SK-N-SH treated with all-trans-retinoic acid at 6 μM for 48 hours (cell line): ENCODE results near the gene NIPA2.

Source experiments
- ATAC-seq: fragments of 200-7000 bp; cut with Tn5 transposase; 3 replicates; pipeline ENCODE4 v1.9.1; 2020; ENCODE audit warnings: mild to moderate bottlenecking, moderate library complexity
- ARNTL ChIP-seq: fragments of 450-650 bp; formaldehyde crosslinking; IDR thresholded peaks from 2 replicates; pipeline ENCODE4 v1.5.0; 2020; ENCODE audit warnings: low read depth, mild to moderate bottlenecking, moderate library complexity, borderline replicate concordance
- BACH2 ChIP-seq: fragments of 250-450 bp; sonication (Bioruptor Pico); IDR thresholded peaks from 2 replicates; pipeline ENCODE4 v1.9.0; 2021; ENCODE audit warnings: mild to moderate bottlenecking, borderline replicate concordance
- ESRRG ChIP-seq: fragments of 250-450 bp; sonication (Bioruptor Pico); IDR thresholded peaks from 2 replicates; pipeline ENCODE4 v1.6.1; 2021; ENCODE audit warnings: mild to moderate bottlenecking
- GLIS3 ChIP-seq: fragments of 250-450 bp; sonication (Bioruptor Pico); IDR thresholded peaks from 2 replicates; pipeline ENCODE4 v1.5.0; 2020; ENCODE audit warnings: mild to moderate bottlenecking, moderate library complexity
- ISL1 ChIP-seq: fragments of 250-450 bp; sonication (Bioruptor Pico); IDR thresholded peaks from 2 replicates; pipeline ENCODE4 v2.1.2; 2022; ENCODE audit warnings: mild to moderate bottlenecking, moderate library complexity
- OSR1 ChIP-seq: fragments of 250-450 bp; sonication (Bioruptor Pico); IDR thresholded peaks from 2 replicates; pipeline ENCODE4 v1.8.0; 2022; ENCODE audit warnings: moderate library complexity, mild to moderate bottlenecking, inconsistent platforms
- PPARA ChIP-seq: fragments of 250-450 bp; sonication (Bioruptor Pico); IDR thresholded peaks from 2 replicates; pipeline ENCODE4 v1.5.0; 2020; ENCODE audit warnings: mild to moderate bottlenecking, borderline replicate concordance
- RARB ChIP-seq: fragments of 250-450 bp; sonication (Bioruptor Pico); IDR thresholded peaks from 2 replicates; pipeline ENCODE4 v1.8.0; 2021; ENCODE audit warnings: mild to moderate bottlenecking, moderate library complexity
- SNAI2 ChIP-seq: fragments of 250-450 bp; sonication (Bioruptor Pico); IDR thresholded peaks from 2 replicates; pipeline ENCODE4 v1.5.0; 2020; ENCODE audit warnings: mild to moderate bottlenecking, moderate library complexity
- TCF4 ChIP-seq: fragments of 250-450 bp; sonication (Bioruptor Pico); IDR thresholded peaks from 2 replicates; pipeline ENCODE4 v1.8.0; 2021; ENCODE audit warnings: mild to moderate bottlenecking, moderate library complexity, borderline replicate concordance
- TOX ChIP-seq: fragments of 250-450 bp; sonication (Bioruptor Pico); IDR thresholded peaks from 2 replicates; pipeline ENCODE4 v1.8.0; 2021; ENCODE audit warnings: mild to moderate bottlenecking, moderate library complexity, borderline replicate concordance
- ZC3H10 ChIP-seq: fragments of 250-450 bp; sonication (Bioruptor Pico); IDR thresholded peaks from 2 replicates; pipeline ENCODE4 v1.5.1; 2021; ENCODE audit warnings: mild to moderate bottlenecking, moderate library complexity
- ZFP3 ChIP-seq: fragments of 250-450 bp; sonication (Bioruptor Pico); IDR thresholded peaks from 2 replicates; pipeline ENCODE4 v1.5.0; 2020; ENCODE audit warnings: mild to moderate bottlenecking, moderate library complexity
- ZFP30 ChIP-seq: fragments of 450-650 bp; formaldehyde crosslinking; IDR thresholded peaks from 2 replicates; pipeline ENCODE4 v1.5.0; 2022; ENCODE audit warnings: mild to moderate bottlenecking, moderate library complexity
- ZNF565 ChIP-seq: fragments of 450-650 bp; formaldehyde crosslinking; conservative IDR thresholded peaks from 2 replicates; pipeline ENCODE4 v1.5.0; 2020; ENCODE audit warnings: low read depth, mild to moderate bottlenecking, moderate library complexity
- ZNF70 ChIP-seq: fragments of 450-650 bp; formaldehyde crosslinking; IDR thresholded peaks from 2 replicates; pipeline ENCODE4 v1.5.0; 2020; ENCODE audit warnings: mild to moderate bottlenecking, moderate library complexity
- TF ChIP-seq, protein P1 (sequence below): fragments of 250-450 bp; sonication (Bioruptor Pico); IDR thresholded peaks from 2 replicates; pipeline ENCODE4 v1.5.0; 2020; ENCODE audit warnings: mild to moderate bottlenecking, moderate library complexity
- TF ChIP-seq, protein P2 (sequence below): fragments of 250-450 bp; sonication (Bioruptor Pico); IDR thresholded peaks from 2 replicates; pipeline ENCODE4 v1.5.1; 2021; ENCODE audit warnings: mild to moderate bottlenecking, moderate library complexity
- TF ChIP-seq, protein P3 (sequence below): fragments of 250-450 bp; sonication (Bioruptor Pico); IDR thresholded peaks from 2 replicates; pipeline ENCODE4 v1.5.1; 2020; ENCODE audit warnings: low read depth, mild to moderate bottlenecking, moderate library complexity
- TF ChIP-seq, protein P4 (sequence below): fragments of 250-450 bp; sonication (Bioruptor Pico); IDR thresholded peaks from 2 replicates; pipeline ENCODE4 v1.8.0; 2021; ENCODE audit warnings: low read depth, mild to moderate bottlenecking, moderate library complexity, borderline replicate concordance

NIPA2 gene

DNA sequence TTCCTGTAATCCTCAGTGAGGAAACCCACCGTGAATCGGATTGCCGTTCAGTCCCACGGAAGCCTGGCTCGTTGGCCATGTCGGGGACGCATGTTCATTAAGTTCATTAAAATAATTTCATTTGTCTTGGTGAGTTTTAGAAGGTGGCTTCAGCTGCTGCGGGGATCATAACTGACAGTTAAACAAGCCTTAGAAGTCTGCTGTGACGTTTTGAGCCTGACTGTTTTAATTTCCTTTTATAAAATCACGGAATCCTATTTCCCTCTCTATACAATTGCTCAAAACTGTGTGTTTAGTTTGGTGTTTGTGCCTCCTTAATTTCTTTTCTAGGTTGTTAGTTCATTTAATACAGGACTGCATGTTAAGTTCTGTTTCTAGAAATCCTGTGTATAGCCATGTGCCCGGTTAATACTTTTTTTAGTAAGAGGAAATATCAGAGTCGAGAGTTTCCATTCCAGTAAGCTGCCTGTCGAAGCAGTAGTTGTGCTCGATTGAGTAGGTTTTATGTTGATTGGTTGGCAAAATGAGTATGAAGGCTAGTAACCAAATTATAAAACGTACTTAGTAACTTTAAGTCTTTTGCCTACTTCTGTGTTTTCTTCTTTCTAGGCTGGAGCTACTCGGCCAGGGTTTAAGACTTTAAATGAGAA, 705 bp downstream of the NIPA2 start (continued):
- TF ChIP-seq, protein P1, sequence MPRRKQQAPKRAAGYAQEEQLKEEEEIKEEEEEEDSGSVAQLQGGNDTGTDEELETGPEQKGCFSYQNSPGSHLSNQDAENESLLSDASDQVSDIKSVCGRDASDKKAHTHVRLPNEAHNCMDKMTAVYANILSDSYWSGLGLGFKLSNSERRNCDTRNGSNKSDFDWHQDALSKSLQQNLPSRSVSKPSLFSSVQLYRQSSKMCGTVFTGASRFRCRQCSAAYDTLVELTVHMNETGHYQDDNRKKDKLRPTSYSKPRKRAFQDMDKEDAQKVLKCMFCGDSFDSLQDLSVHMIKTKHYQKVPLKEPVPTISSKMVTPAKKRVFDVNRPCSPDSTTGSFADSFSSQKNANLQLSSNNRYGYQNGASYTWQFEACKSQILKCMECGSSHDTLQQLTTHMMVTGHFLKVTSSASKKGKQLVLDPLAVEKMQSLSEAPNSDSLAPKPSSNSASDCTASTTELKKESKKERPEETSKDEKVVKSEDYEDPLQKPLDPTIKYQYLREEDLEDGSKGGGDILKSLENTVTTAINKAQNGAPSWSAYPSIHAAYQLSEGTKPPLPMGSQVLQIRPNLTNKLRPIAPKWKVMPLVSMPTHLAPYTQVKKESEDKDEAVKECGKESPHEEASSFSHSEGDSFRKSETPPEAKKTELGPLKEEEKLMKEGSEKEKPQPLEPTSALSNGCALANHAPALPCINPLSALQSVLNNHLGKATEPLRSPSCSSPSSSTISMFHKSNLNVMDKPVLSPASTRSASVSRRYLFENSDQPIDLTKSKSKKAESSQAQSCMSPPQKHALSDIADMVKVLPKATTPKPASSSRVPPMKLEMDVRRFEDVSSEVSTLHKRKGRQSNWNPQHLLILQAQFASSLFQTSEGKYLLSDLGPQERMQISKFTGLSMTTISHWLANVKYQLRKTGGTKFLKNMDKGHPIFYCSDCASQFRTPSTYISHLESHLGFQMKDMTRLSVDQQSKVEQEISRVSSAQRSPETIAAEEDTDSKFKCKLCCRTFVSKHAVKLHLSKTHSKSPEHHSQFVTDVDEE (CRISPR knock-in tag) = no peak
- TF ChIP-seq ZC3H10 (no peak), ZFP3 (CRISPR knock-in tag) (no peak), ZNF70 (CRISPR knock-in tag) (no peak)
- TF ChIP-seq, all 23 proteins: peak for 0

DNA sequence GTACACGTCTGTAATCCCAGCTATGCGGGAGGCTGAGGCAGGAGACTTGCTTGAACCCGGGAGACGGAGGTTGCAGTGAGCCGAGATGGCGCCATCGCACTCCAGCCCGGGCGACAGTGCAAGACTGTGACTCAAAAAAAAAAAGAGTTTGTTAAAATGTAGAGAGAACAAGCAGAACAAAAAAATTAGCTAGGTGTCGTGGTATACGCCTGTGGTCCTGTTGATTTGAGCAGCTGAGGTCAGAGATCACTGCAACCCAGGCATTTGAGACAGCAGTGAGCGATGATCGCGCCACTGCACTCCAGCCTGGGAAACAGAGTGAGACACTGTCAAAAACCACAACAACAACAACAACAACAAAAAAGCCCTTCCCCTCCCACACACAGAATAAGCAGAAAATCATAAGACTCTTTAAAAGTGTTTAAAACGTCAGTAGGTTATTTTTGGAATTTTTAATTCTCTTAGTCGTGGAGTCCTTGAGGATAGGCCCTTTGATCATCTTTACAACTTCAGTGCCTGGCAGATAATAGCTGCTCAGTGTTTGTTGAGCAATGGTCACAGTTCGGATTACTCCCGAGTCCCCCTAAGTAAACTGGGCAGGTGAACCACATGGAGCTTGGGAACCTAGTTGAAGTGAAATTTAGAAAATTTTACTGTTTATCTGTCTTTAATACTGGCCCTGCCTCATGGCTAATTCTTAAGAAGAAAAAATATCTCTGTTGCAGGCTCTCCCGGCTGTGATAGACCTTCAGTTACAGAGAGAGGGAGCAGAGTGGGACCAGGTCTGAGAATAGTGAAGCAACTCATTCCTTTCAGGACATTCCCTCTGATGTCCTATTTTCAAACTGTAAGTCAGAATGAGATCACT, 6.2 kb downstream of the NIPA2 start:
- TF ChIP-seq ESRRG = no peak
- TF ChIP-seq SNAI2 (CRISPR knock-in tag) = no peak
- TF ChIP-seq ZNF70 (CRISPR knock-in tag) = no peak
- no peak for TF ChIP-seq OSR1 (CRISPR knock-in tag)
- no peak for TF ChIP-seq ISL1 (CRISPR knock-in tag)
- TF ChIP-seq, protein P2, sequence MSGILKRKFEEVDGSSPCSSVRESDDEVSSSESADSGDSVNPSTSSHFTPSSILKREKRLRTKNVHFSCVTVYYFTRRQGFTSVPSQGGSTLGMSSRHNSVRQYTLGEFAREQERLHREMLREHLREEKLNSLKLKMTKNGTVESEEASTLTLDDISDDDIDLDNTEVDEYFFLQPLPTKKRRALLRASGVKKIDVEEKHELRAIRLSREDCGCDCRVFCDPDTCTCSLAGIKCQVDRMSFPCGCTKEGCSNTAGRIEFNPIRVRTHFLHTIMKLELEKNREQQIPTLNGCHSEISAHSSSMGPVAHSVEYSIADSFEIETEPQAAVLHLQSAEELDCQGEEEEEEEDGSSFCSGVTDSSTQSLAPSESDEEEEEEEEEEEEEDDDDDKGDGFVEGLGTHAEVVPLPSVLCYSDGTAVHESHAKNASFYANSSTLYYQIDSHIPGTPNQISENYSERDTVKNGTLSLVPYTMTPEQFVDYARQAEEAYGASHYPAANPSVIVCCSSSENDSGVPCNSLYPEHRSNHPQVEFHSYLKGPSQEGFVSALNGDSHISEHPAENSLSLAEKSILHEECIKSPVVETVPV (CRISPR knock-in tag) = no peak
- TF ChIP-seq PPARA (CRISPR knock-in tag) = no peak
- no peak for TF ChIP-seq TCF4 (CRISPR knock-in tag)
- TF ChIP-seq, protein P3, sequence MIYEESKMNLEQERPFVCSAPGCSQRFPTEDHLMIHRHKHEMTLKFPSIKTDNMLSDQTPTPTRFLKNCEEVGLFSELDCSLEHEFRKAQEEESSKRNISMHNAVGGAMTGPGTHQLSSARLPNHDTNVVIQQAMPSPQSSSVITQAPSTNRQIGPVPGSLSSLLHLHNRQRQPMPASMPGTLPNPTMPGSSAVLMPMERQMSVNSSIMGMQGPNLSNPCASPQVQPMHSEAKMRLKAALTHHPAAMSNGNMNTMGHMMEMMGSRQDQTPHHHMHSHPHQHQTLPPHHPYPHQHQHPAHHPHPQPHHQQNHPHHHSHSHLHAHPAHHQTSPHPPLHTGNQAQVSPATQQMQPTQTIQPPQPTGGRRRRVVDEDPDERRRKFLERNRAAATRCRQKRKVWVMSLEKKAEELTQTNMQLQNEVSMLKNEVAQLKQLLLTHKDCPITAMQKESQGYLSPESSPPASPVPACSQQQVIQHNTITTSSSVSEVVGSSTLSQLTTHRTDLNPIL (CRISPR knock-in tag) = no peak
- TF ChIP-seq, protein P4, sequence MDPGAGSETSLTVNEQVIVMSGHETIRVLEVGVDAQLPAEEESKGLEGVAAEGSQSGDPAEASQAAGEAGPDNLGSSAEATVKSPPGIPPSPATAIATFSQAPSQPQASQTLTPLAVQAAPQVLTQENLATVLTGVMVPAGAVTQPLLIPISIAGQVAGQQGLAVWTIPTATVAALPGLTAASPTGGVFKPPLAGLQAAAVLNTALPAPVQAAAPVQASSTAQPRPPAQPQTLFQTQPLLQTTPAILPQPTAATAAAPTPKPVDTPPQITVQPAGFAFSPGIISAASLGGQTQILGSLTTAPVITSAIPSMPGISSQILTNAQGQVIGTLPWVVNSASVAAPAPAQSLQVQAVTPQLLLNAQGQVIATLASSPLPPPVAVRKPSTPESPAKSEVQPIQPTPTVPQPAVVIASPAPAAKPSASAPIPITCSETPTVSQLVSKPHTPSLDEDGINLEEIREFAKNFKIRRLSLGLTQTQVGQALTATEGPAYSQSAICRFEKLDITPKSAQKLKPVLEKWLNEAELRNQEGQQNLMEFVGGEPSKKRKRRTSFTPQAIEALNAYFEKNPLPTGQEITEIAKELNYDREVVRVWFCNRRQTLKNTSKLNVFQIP (CRISPR knock-in tag) = no peak
- TF ChIP-seq ZNF565 (CRISPR knock-in tag) = no peak
- no peak for TF ChIP-seq ARNTL (CRISPR knock-in tag)
- TF ChIP-seq GLIS3 (CRISPR knock-in tag) = no peak
- TF ChIP-seq TOX = no peak
- TF ChIP-seq, protein P1 (CRISPR knock-in tag) = no peak
- no peak for TF ChIP-seq BACH2 (CRISPR knock-in tag)
- TF ChIP-seq RARB = no peak
- no peak for TF ChIP-seq ZFP30 (CRISPR knock-in tag)
- ATAC-seq = no peak; the same call in 2 of the 3 replicates
